IMR-90 (cell line): Measurements from ENCODE around the gene SNRPF. TPM values are rescaled to one million over a fixed set of nuclear protein-coding genes. Genes with fewer than 3 reads are reported as not detected.

Experiments
- ATAC-seq: fragments of 200-7000 bp; cut with Tn5 transposase; 2 replicates; pipeline ENCODE4 v1.9.1; 2020; ENCODE audit warnings: low read depth, mild to moderate bottlenecking, moderate library complexity
- BruUV-seq: library from RNA; stranded (reverse); fragments of 400-500 nt; replicated peaks from 2 replicates; lab custom pipeline; 2021; lab: Mats Ljungman, UMichigan
- CTCF ChIA-PET: fragments of 300-600 bp; formaldehyde crosslinking; extraction: SDS; loops from one replicate; lab custom pipeline; 2021; ENCODE audit warnings: antibody characterized with exemption; lab: Yijun Ruan, JAX
- POLR2A ChIA-PET: fragments of 300-600 bp; sonication (Branson Sonifier 250); formaldehyde crosslinking; loops from one replicate; lab custom pipeline; 2022; ENCODE audit warnings: antibody characterized with exemption; ENCODE audit not compliant: unreplicated experiment; lab: Charles Lee
- DNase-seq: peaks from one replicate; pipeline ENCODE4 v3.0.0; 2013
- H2AFZ ChIP-seq: replicated peaks from 2 replicates; pipeline ENCODE3; 2013; ENCODE audit warnings: low read length, mild to moderate bottlenecking; ENCODE audit not compliant: poor library complexity
- H2AK5ac ChIP-seq: 2 replicates; pipeline ENCODE4 v1.6.1; 2013; ENCODE audit warnings: low read depth, low read length, inconsistent platforms
- H2AK9ac ChIP-seq: replicated peaks from 2 replicates; pipeline ENCODE3; 2013; ENCODE audit warnings: mild to moderate bottlenecking, low read depth, low read length, moderate library complexity; ENCODE audit not compliant: poor library complexity
- H2BK120ac ChIP-seq: 2 replicates; pipeline ENCODE4 v1.6.1; 2013; ENCODE audit warnings: low read depth, low read length, inconsistent platforms
- H2BK15ac ChIP-seq: 3 replicates; pipeline ENCODE4 v1.6.1; 2013; ENCODE audit warnings: low read depth, low read length, inconsistent platforms
- H2BK20ac ChIP-seq: 2 replicates; pipeline ENCODE4 v1.6.1; 2013; ENCODE audit warnings: low read depth, mild to moderate bottlenecking, inconsistent platforms, low read length, moderate library complexity
- H2BK5ac ChIP-seq: 2 replicates; pipeline ENCODE4 v1.6.1; 2013; ENCODE audit warnings: mild to moderate bottlenecking, low read depth, low read length, inconsistent platforms; ENCODE audit not compliant: poor library complexity, severe bottlenecking
- H3K14ac ChIP-seq: replicated peaks from 2 replicates; pipeline ENCODE4 v1.6.1; 2013; ENCODE audit warnings: low read depth, low read length, inconsistent platforms
- H3K18ac ChIP-seq: 2 replicates; pipeline ENCODE4 v1.6.1; 2013; ENCODE audit warnings: low read depth, low read length, control low read depth
- H3K23ac ChIP-seq: 2 replicates; pipeline ENCODE4 v1.6.1; 2013; ENCODE audit warnings: low read depth, low read length, inconsistent platforms
- H3K27ac ChIP-seq: 2 replicates; pipeline ENCODE4 v1.5.1; 2013; ENCODE audit warnings: mild to moderate bottlenecking, control low read depth, low read length; ENCODE audit not compliant: insufficient read depth
- H3K27me3 ChIP-seq: 2 replicates; pipeline ENCODE4 v1.6.1; 2013; ENCODE audit warnings: low read length; ENCODE audit not compliant: control insufficient read depth, insufficient read depth
- H3K36me3 ChIP-seq: 2 replicates; pipeline ENCODE4 v1.6.1; 2013; ENCODE audit warnings: low read length, mixed read lengths; ENCODE audit not compliant: control insufficient read depth, insufficient read depth
- H3K4ac ChIP-seq: 2 replicates; pipeline ENCODE4 v1.6.1; 2013; ENCODE audit warnings: low read depth, low read length, inconsistent platforms
- H3K4me1 ChIP-seq: 2 replicates; pipeline ENCODE4 v1.6.1; 2013; ENCODE audit warnings: low read length, mixed read lengths; ENCODE audit not compliant: control insufficient read depth, insufficient read depth
- H3K4me2 ChIP-seq: 2 replicates; pipeline ENCODE4 v1.6.1; 2013; ENCODE audit warnings: low read depth, mild to moderate bottlenecking, control low read depth, low read length, moderate library complexity
- H3K4me3 ChIP-seq: 2 replicates; pipeline ENCODE4 v1.5.1; 2013; ENCODE audit warnings: low read depth, mild to moderate bottlenecking, control low read depth, low read length, moderate library complexity; ENCODE audit not compliant: insufficient read depth
- H3K56ac ChIP-seq: 2 replicates; pipeline ENCODE4 v1.6.1; 2013; ENCODE audit warnings: low read length, inconsistent platforms; ENCODE audit not compliant: insufficient read depth; ENCODE audit errors: extremely low read depth
- H3K79me1 ChIP-seq, 2 experiments: 2 replicates each; pipeline ENCODE4 v1.6.1; 2013; ENCODE audit warnings: low read length in 2 of 2, inconsistent platforms in 1 of 2, low read depth in 1 of 2
- H3K9ac ChIP-seq: 2 replicates; pipeline ENCODE4 v1.6.1; 2013; ENCODE audit warnings: low read depth, low read length, control low read depth
- H3K9me1 ChIP-seq: 2 replicates; pipeline ENCODE4 v1.6.1; 2013; ENCODE audit warnings: low read length, inconsistent platforms; ENCODE audit not compliant: insufficient read depth
- H3K9me3 ChIP-seq: 2 replicates; pipeline ENCODE4 v1.6.1; 2013; ENCODE audit warnings: low read length; ENCODE audit not compliant: control insufficient read depth, insufficient read depth
- H4K20me1 ChIP-seq: 2 replicates; pipeline ENCODE4 v1.6.1; 2013; ENCODE audit warnings: low read length, inconsistent platforms; ENCODE audit not compliant: insufficient read depth
- H4K5ac ChIP-seq: 2 replicates; pipeline ENCODE4 v1.6.1; 2013; ENCODE audit warnings: mild to moderate bottlenecking, low read depth, low read length, control low read depth
- H4K8ac ChIP-seq, 2 experiments: 2 replicates each; pipeline ENCODE4 v1.6.1; 2013; ENCODE audit warnings: low read depth in 2 of 2, low read length in 2 of 2, control low read depth in 1 of 2, inconsistent platforms in 1 of 2
- H4K91ac ChIP-seq: 2 replicates; pipeline ENCODE4 v1.6.1; 2013; ENCODE audit warnings: low read depth, low read length, inconsistent platforms; ENCODE audit not compliant: insufficient read depth
- MAFK ChIP-seq: IDR thresholded peaks from 2 replicates; pipeline ENCODE4 v1.6.1; 2012; ENCODE audit warnings: low read depth, low read length, improper control_type of control experiment
- POLR2A ChIP-seq: IDR thresholded peaks from 2 replicates; pipeline ENCODE4 v1.6.1; 2012; ENCODE audit warnings: mild to moderate bottlenecking, low read depth, low read length
- USF2 ChIP-seq: fragments of 150-350 bp; IDR thresholded peaks from 2 replicates; pipeline ENCODE4 v1.6.1; 2017; ENCODE audit warnings: mild to moderate bottlenecking, antibody characterized with exemption, low read length, low read depth
- WGBS, 2 experiments: methylation state at CpG; one replicate each; pipeline versions ENCODE4 v1.1.5 to v1.1.7; 2013; ENCODE audit warnings: missing lambda C conversion rate in 2 of 2; ENCODE audit not compliant: insufficient read length in 1 of 2; ENCODE audit errors: extremely low coverage in 2 of 2; 5-methylcytosine and 5-hydroxymethylcytosine counted together
- dilution Hi-C: fragments of 300-500 bp; cut with HindIII; formaldehyde crosslinking; loops from one replicate; pipeline ENCODE4 v1.14.3; 2018; ENCODE audit warnings: low sequenced_read_pairs; ENCODE audit not compliant: unreplicated experiment
- in situ Hi-C: fragments of 300-500 bp; cut with MboI; formaldehyde crosslinking; loops from 3 replicates; pipeline ENCODE4 v1.14.3; 2019; ENCODE audit warnings: low sequenced_read_pairs, inconsistent platforms, mixed read lengths
- intact Hi-C: fragments of 100-400 bp; cut with micrococcal nuclease; formaldehyde crosslinking; loops from 2 replicates; pipeline ENCODE4 v1.10.0; 2022
- polyA plus RNA-seq, 3 experiments: library from polyadenylated mRNA; depleted of rRNA; stranded (reverse); fragments of >200 nt; gene quantifications; 2 replicates each; pipeline ENCODE4 v1.2.3, GENCODE V29; 2012; ENCODE audit warnings: low replicate concordance in 1 of 3
- total RNA-seq: library from RNA; depleted of rRNA; stranded (reverse); fragments of >200 nt; gene quantifications from 2 replicates; pipeline ENCODE4 v1.2.3, GENCODE V29; 2012

The SNRPF gene
- total and polyA plus RNA-seq, 2 of the 4 experiments (the other 2 are of a cell fraction): 5.0 to 27.9 TPM

GRCh38 chr12:95887311-95887710 is 28.6 kb downstream of the SNRPF start:
- dilution Hi-C loops: no loop called here
- Histone ChIP-seq H3K27ac (no peak overlapping the region), H3K79me1 (no peaks in the 10 kb centered on the region), H3K56ac (no peak overlapping the region), H4K5ac (no peak overlapping the region), H3K4me3 (no peak overlapping the region), H2AFZ (no peak overlapping the region), H3K23ac (no peak overlapping the region), H2AK9ac (no peak overlapping the region), H3K9ac (no peak overlapping the region), H3K9me1 (no peaks in the 10 kb centered on the region), H2BK120ac (no peak overlapping the region), H4K20me1 (no peaks in the 10 kb centered on the region), H3K36me3 (no peaks in the 10 kb centered on the region), H4K91ac (no peak overlapping the region), H3K14ac (no peak overlapping the region), H2BK5ac (no peak overlapping the region), H3K9me3 (no peaks in the 10 kb centered on the region), H3K27me3 (peaks cover 7% of the 10 kb centered on the region), H2BK15ac (no peak overlapping the region), H4K8ac (no peak overlapping the region), H3K18ac (no peak overlapping the region), H3K4me1 (no peaks in the 10 kb centered on the region), H3K4me2 (no peak overlapping the region), H3K4ac (no peak overlapping the region), H2BK20ac (no peak overlapping the region), H2AK5ac (no peak overlapping the region)
- TF ChIP-seq MAFK (no peak), USF2 (no peak), POLR2A (no peak)
- 90% methylated on average over 2 of the region's 5 CpGs; no CpG with 5 or more reads in 1 of the 2 experiments for WGBS, 2 experiments
- ChIA-PET CTCF (no interaction called here), POLR2A (no interaction called here)
- no peak for ATAC-seq
- in situ Hi-C loops: no loop called here
- no peak for DNase-seq
- intact Hi-C loops: no loop called here
- no TSS peak for BruUV-seq
